GM06990 (cell line): Measurements from ENCODE around the gene PDE3B.

Experiments used
- DNase-seq: peaks from one replicate; pipeline ENCODE4 v3.0.0-alpha.2; 2011; ENCODE audit not compliant: insufficient read length; ENCODE audit errors: extremely low read depth
- H3K27me3 ChIP-seq: replicated peaks from 2 replicates; pipeline ENCODE4 v1.6.0; 2011; ENCODE audit warnings: low read length; ENCODE audit not compliant: control insufficient read depth, insufficient read depth
- H3K36me3 ChIP-seq: 2 replicates; pipeline ENCODE4 v1.5.1; 2011; ENCODE audit warnings: low read length; ENCODE audit not compliant: control insufficient read depth, insufficient read depth
- H3K4me3 ChIP-seq: replicated peaks from 2 replicates; pipeline ENCODE4 v1.5.1; 2011; ENCODE audit warnings: low read depth, mild to moderate bottlenecking, control low read depth, low read length
- TF ChIP-seq, protein P1 (sequence below): IDR thresholded peaks from 2 replicates; pipeline ENCODE4 v1.5.1; 2011; ENCODE audit warnings: low read length, control low read depth, mild to moderate bottlenecking, inconsistent platforms; ENCODE audit not compliant: insufficient read depth, poor library complexity, severe bottlenecking

The PDE3B gene

DNA sequence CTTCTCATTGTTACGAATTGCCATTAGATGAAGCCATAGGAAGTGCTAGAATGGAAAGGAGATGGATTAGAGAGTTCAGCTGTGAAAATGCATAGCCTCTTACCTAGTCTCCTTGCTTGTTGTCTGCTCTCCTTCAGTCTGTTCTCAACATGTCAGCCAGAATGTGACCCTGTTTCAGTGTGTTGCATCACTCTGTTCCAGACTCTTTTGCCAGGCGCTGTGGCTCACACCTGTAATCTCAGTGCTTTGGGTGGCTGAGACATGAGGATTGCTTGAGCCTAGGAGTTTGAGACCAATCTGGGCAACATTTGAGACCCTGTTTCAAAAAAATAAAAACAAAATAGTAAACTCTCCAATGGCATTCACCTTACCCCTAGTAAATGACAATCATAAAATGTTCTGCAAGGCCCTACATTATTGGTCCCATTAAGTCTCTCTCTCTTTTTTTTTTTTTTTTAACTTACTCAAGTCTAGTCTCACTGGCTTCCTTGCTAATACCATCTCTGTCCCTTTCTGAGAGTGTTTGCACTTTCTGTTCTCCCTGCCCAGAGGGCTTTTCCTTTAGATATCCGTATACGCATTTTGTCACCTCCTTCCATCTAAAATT, 209.1 kb downstream of the PDE3B start:
- Histone ChIP-seq H3K4me3 (no peak overlapping the region), H3K36me3 (no peaks in the 10 kb centered on the region), H3K27me3 (no peaks in the 10 kb centered on the region)
- DNase-seq: no peak
- TF ChIP-seq, protein P1, sequence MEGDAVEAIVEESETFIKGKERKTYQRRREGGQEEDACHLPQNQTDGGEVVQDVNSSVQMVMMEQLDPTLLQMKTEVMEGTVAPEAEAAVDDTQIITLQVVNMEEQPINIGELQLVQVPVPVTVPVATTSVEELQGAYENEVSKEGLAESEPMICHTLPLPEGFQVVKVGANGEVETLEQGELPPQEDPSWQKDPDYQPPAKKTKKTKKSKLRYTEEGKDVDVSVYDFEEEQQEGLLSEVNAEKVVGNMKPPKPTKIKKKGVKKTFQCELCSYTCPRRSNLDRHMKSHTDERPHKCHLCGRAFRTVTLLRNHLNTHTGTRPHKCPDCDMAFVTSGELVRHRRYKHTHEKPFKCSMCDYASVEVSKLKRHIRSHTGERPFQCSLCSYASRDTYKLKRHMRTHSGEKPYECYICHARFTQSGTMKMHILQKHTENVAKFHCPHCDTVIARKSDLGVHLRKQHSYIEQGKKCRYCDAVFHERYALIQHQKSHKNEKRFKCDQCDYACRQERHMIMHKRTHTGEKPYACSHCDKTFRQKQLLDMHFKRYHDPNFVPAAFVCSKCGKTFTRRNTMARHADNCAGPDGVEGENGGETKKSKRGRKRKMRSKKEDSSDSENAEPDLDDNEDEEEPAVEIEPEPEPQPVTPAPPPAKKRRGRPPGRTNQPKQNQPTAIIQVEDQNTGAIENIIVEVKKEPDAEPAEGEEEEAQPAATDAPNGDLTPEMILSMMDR: no peak

DNA sequence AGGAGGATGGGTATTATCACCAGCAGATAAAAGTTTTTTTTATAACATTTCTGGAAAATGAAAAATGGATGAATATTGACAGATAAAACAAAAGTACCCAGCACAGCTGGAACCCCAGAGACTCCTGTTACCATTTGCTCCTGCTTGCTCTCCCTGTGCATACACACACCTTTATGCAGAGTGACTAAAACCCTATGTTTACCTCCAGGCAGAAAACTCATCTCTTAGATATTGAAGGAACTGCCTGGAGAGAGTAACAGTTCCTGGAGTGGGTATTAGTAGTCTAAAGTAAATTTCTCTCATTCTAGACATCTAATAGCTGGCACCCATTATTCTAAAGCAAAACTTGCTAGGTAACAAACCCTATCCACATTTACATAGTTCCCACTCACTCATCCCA, 210.5 kb downstream of the PDE3B start:
- TF ChIP-seq, protein P1: no peak
- Histone ChIP-seq H3K27me3 (no peaks in the 10 kb centered on the region), H3K36me3 (no peaks in the 10 kb centered on the region), H3K4me3 (no peak overlapping the region)
- no peak for DNase-seq

DNA sequence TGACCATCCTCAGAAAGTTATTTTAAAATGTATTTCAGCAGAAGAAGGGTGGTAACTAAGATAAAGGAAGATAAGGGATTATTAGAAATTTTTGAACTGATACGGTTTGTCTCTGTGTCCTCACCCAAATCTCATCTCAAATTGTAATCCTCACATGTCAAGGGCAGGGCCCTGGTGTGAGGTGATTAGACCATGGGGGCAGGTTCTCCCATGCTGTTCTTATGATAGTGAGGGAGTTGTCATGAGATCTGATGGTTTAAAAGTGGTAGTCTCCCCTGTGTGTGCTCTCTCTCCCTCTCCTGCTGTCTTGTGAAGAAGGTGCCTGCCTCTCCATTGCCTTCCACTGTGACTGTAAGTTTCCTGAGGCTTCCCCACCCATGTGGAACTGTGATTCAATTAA, 212.3 kb downstream of the PDE3B start:
- DNase-seq: no peak
- TF ChIP-seq, protein P1: no peak
- Histone ChIP-seq H3K27me3 (no peaks in the 10 kb centered on the region), H3K36me3 (no peaks in the 10 kb centered on the region), H3K4me3 (no peak overlapping the region)

DNA sequence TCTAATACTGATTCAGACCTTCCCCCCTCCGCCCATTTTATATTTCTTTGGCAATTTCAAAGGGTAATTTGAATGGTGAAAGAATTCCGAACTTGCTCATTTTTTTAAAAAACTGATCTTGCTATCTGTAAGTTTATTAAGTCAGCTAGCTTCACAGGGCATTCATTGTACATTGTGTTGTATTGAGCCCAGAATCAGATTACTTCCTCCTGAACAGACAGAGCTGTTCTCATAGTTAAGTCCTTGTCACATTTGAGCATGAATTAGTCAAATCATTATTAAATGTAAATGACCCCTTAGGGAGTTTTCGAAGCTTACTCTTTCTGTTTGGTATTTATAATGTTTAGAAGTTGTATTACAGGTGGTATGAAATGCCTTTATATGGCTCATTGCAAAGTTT, 214.0 kb downstream of the PDE3B start:
- no peak for DNase-seq
- TF ChIP-seq, protein P1: no peak
- H3K27me3 ChIP-seq: no peaks in the 10 kb centered on the region
- no peaks in the 10 kb centered on the region for H3K36me3 ChIP-seq
- H3K4me3 ChIP-seq: no peak overlapping the region

DNA sequence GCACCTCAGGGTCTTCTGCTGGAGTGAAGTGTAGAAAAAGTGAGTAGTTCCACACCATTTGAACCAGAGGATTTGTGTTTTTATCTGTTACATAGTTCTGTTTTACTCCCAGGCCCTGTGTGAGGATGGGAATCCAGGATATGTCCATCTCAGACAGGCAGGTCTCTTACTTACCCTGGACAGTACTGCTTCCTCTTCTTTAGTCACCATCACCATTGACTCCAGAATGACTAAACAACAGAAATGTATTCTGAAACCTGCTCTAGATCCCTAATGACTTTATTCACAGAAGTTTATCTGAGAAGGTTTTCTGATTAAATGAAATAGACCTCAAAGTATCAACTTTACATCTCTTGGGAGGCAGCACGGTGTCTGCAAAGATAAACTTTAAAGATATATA, 214.8 kb downstream of the PDE3B start:
- TF ChIP-seq, protein P1: no peak
- no peak for DNase-seq
- Histone ChIP-seq H3K4me3 (no peak overlapping the region), H3K36me3 (no peaks in the 10 kb centered on the region), H3K27me3 (no peaks in the 10 kb centered on the region)

DNA sequence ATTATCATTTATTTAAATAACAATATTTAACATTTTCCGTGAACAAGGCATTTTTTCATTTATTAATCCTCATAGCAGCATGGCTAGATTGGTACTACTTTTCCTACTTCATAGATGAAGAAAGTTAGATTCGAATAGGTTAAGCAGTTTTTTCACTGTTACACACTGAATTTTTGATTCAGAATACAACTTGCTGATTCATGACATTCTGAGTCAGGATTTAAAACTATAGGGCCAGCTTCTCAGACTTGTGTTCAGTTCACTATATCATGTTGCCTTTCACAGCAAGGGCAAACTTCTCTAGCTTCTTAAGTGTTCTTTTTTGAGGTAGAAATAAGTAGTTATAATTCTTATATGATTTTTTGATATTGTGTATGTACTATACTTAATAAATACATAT, 216.9 kb downstream of the PDE3B start:
- TF ChIP-seq, protein P1: no peak
- DNase-seq: no peak
- Histone ChIP-seq H3K4me3 (no peak overlapping the region), H3K27me3 (no peaks in the 10 kb centered on the region), H3K36me3 (no peaks in the 10 kb centered on the region)
